AG04450 (cell line): ENCODE results near the gene HSD11B2. TPM values are rescaled to one million over a fixed set of nuclear protein-coding genes. Genes with fewer than 3 reads are reported as not detected.

Experiments
- CTCF ChIA-PET: fragments of 300-600, 350-600 bp; formaldehyde crosslinking; extraction: SDS; loops from one replicate; lab custom pipeline; 2022; ENCODE audit warnings: antibody characterized with exemption, inconsistent platforms; lab: Charles Lee
- POLR2A ChIA-PET: fragments of 350-600 bp; formaldehyde crosslinking; extraction: SDS; loops from one replicate; lab custom pipeline; 2021; ENCODE audit warnings: antibody characterized with exemption, inconsistent platforms; lab: Yijun Ruan, JAX
- DNase-seq: peaks from one replicate; pipeline ENCODE4 v3.0.0-alpha.2; 2011; ENCODE audit warnings: low read depth, low spot score
- H3K27ac ChIP-seq: one replicate; pipeline ENCODE4 v1.5.1; 2012; ENCODE audit warnings: low read depth, low read length, control low read depth
- H3K27me3 ChIP-seq: one replicate; pipeline ENCODE4 v1.6.0; 2012; ENCODE audit warnings: low read length; ENCODE audit not compliant: control insufficient read depth, insufficient read depth
- H3K4me3 ChIP-seq: 2 replicates; pipeline ENCODE4 v1.5.1; 2011; ENCODE audit warnings: mild to moderate bottlenecking, low read depth, low read length, control low read depth
- H3K9me3 ChIP-seq: 2 replicates; pipeline ENCODE4 v1.5.1; 2012; ENCODE audit warnings: low read length; ENCODE audit not compliant: control insufficient read depth, insufficient read depth
- polyA plus RNA-seq: library from polyadenylated mRNA; depleted of rRNA; stranded (reverse); fragments of >200 nt; gene quantifications from 2 replicates; pipeline ENCODE4 v1.2.3, GENCODE V29; 2011
- TF ChIP-seq, protein P1 (sequence below): IDR thresholded peaks from 2 replicates; pipeline ENCODE4 v1.5.1; 2011; ENCODE audit warnings: low read depth, low read length, control low read depth, inconsistent platforms

The HSD11B2 gene
- polyA plus RNA-seq, 1 experiment: not detected

GRCh38 chr16:67444259-67445125, 13.6 kb downstream of the HSD11B2 start:
- Histone ChIP-seq H3K4me3 (no peak overlapping the region), H3K27ac (no peak overlapping the region), H3K9me3 (no peaks in the 10 kb centered on the region; the same call in 1 of the 2 replicates), H3K27me3 (no peaks in the 10 kb centered on the region)
- ChIA-PET POLR2A (no interaction called here), CTCF (interaction anchor here (2.1 to 5.1 kb wide), 2 partner anchors 17 to 37 kb away, joined by 5 to 29 read pairs; partner anchors contain the start of gene ATP6V0D1)
- no peak for DNase-seq
- TF ChIP-seq, protein P1, sequence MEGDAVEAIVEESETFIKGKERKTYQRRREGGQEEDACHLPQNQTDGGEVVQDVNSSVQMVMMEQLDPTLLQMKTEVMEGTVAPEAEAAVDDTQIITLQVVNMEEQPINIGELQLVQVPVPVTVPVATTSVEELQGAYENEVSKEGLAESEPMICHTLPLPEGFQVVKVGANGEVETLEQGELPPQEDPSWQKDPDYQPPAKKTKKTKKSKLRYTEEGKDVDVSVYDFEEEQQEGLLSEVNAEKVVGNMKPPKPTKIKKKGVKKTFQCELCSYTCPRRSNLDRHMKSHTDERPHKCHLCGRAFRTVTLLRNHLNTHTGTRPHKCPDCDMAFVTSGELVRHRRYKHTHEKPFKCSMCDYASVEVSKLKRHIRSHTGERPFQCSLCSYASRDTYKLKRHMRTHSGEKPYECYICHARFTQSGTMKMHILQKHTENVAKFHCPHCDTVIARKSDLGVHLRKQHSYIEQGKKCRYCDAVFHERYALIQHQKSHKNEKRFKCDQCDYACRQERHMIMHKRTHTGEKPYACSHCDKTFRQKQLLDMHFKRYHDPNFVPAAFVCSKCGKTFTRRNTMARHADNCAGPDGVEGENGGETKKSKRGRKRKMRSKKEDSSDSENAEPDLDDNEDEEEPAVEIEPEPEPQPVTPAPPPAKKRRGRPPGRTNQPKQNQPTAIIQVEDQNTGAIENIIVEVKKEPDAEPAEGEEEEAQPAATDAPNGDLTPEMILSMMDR: no peak

DNA sequence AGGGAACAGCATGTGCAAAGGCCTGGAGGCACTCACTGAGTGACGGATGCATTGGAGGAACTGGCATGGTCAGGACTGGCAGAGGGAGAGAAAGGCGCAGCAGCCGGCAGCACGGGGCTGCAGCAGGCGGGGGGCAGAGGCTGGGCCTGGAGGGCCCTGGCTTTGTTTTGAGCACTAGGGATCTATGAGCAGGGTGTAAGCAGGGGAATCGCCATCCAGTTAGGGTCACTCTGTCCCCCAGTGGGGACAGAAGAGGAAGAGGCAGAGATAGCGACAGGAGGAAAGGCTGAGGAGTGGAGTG, 14.2 kb downstream of the HSD11B2 start:
- ChIA-PET POLR2A (no interaction called here), CTCF (interaction anchor here (0.5 to 1.9 kb wide), 4 partner anchors 7 to 20 kb away, joined by 3 to 7 read pairs (median 4); partner anchors contain the start of gene HSD11B2)
- TF ChIP-seq, protein P1: no peak

DNA sequence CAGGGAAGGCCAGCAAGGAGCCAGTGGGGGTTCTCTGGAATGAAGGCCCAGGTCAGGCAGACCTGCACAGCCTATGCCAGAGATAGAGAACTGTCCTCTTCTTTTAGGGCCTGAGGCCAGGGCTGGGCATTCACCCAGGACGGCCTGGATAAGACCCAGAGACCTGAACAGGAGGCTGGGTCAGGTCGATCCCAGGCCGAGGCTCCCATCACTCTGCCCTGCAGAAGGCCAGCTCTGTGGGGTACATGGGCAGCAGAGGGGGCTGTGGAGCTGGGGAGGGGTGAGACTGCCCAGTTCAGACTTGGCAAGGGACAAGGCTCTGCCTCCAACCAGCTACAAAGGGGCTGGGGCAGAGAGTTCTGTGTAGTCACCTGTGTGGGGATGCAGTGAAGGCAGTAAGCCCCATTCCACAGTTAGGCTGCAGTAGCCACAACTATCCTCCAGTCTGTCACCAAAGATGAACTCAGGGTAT, 14.6 kb downstream of the HSD11B2 start:
- Histone ChIP-seq H3K27ac (no peak overlapping the region), H3K9me3 (no peaks in the 10 kb centered on the region; the same call in 1 of the 2 replicates), H3K4me3 (no peak overlapping the region), H3K27me3 (no peaks in the 10 kb centered on the region)
- no peak for DNase-seq
- CTCF ChIA-PET: interaction anchor here (0.5 to 3.5 kb wide), 8 partner anchors 8 to 46 kb away, joined by 3 to 14 read pairs (median 4); partner anchors contain the start of gene HSD11B2
- POLR2A ChIA-PET: interaction anchor here (1.2 kb wide), 1 partner anchor 17 kb away, joined by 3 read pairs; no protein-coding TSS in a partner anchor
- TF ChIP-seq, protein P1: 0 out of 2 replicates have a peak, but pooled peaks have one; percentile 1

More for the DNA sequence above, 14.2 kb downstream of the HSD11B2 start:
- Histone ChIP-seq H3K27ac (no peak overlapping the region), H3K27me3 (no peaks in the 10 kb centered on the region), H3K9me3 (no peaks in the 10 kb centered on the region; the same call in 1 of the 2 replicates), H3K4me3 (no peak overlapping the region)
- DNase-seq: no peak

DNA sequence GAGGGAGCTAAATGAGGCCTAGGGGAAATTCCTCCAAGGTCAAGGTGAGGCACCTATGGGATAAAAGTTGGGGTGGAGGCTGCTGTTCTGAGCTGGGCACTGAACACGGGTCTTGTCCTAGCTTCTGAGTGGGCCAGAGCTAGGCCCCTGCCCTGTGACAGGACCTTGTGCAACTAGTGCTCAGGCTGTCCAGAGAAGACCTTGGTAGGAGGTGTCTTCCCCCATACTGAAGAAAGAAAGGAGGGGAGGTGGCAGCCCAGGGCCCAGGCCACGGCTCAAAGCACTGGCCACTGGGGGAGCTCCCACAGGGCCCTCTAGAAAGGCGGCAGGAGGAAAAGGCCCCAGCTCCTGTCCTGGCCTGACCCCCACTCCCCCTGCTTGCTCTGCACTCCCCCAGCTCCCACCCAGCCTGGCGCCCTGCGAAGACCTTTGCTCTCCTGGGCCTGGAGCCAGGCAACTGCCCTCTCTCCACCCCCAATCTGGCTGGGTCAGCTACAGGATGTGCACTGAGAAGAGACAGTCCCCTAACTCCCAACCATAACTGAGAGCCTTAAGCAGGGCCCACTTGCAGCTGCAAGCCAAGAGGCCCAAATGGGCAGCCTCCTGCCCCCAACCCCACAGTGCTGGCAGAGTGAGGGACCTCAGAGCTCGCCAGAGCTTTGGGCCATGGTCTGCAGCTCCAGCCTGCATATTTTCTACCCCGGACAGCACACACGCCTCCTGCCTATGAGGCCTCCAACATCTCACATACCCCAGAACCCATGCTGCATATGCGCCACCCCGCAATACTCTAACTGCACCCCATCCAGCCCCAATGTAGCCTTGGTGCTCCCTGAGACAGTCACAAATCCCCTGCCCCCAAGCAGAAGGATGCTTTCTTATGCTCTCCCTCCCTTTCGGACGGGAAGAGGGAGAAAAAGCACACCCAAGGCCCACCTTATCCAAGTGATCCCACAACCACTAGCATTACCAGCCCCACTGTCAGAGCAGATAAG, 15.3 kb downstream of the HSD11B2 start:
- Histone ChIP-seq H3K4me3 (no peak overlapping the region), H3K27ac (no peak overlapping the region), H3K27me3 (no peaks in the 10 kb centered on the region), H3K9me3 (no peaks in the 10 kb centered on the region; the same call in 1 of the 2 replicates)
- ChIA-PET POLR2A (interaction anchor here (0.8 to 1.4 kb wide), 3 partner anchors 11 to 199 kb away, joined by 3 to 8 read pairs (median 3); partner anchors contain the start of gene FHOD1), CTCF (interaction anchor here (0.7 to 3.5 kb wide), 11 partner anchors 9 to 114 kb away, joined by 3 to 14 read pairs (median 4); no protein-coding TSS in a partner anchor)
- no peak for DNase-seq
- TF ChIP-seq, protein P1: no peak
